IPS DF 19.7 (cell line): ENCODE measurements around the gene CNTD1.

ENCODE experiments used
- DNase-seq: peaks from one replicate; pipeline ENCODE4 v3.0.0-alpha.2; 2013; ENCODE audit warnings: low read depth, low spot score

Gene CNTD1

DNA sequence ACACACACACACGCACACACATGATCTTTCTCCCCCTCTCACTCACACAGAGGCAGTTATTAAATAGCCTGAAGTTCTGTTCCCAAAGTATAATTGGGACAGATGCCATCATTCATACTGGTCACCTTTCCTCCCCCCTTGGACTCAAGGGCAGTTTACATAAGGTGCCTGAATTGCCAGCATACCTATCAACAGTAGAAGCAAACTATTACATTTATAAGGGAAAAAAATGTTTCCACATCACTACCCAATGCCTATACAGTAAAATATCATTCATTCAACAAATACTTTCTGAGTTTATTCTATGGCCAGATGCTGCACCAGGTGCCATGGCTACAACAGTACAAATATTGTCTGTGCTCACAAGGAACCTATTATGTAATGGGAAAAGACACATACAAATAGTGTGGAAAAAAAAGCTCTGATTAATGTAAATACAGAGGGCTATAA lies 6.3 kb downstream of the CNTD1 start:
- DNase-seq: no peak

DNA sequence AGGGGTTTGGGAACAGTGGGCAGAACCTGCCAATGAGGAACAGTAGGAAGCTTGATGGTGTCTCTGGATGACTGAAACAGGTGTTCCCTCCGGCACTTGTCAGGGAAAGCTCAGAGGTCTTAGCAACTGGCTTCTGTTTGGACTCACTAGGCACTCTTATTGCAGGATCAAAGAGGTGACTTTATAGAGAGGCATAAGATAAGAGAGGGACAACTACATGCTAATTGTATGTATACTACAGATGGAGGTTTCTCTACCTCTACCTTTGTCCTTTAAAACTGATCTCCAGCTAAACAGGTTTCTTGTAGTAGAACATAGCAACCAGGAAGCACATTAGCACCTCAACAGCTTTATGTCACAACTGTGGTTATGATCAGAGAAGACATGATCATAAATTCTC lies 7.6 kb downstream of the CNTD1 start:
- DNase-seq: no peak

DNA sequence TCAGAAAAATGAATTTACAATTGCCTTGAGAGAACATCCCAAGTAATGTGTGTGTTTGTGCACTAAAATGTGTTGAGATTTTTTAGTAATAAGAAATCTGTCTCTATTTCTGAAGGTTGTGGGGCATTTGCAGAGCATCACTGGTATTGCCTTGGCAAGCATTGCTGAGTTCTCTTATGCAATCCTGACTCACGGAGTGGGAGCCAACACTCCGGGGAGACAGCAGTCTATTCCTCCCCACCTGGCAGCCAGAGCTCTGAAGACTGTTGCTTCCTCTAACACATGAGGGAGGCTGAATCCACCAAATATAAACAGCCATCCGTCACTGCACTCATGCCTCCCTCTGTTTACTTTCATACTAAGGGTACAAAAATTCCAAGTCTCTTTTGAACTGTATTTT lies 10.6 kb downstream of the CNTD1 start:
- DNase-seq: no peak

DNA sequence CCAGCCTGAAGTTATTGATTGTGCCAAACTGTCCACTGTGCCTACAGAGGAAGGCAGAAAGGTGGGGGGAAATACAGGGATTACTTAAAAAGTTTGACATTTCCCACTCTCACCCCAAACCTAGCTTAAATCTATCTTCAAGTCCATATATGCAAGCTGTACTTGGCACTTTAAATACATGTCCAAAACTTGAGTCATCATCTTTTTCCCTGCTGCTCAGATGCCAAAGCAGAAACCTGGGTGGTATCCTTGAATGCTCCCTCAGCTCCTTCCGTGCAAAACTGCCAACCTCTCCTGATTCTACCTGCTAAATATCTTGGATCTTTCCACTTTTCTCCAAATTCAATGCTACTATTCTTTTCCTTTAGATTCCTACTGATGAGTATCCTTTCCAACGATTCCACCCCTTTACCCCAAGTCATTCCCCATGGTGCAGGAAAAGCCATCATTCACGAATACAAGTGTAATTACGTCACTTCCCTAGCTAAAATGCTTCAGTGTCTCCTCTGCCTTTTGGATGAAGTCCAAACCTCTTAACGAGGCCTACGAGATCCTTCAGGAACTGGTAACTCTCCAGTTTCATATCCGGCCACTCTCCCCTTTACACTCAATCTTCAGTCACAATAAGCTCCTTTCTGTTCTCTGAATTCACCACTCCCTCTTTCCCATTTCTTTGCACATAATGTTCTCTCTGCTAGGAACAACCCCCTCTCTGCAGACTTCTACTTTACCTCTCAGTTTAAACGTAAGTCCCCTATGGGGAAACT lies 16.2 kb downstream of the CNTD1 start:
- DNase-seq: no peak

DNA sequence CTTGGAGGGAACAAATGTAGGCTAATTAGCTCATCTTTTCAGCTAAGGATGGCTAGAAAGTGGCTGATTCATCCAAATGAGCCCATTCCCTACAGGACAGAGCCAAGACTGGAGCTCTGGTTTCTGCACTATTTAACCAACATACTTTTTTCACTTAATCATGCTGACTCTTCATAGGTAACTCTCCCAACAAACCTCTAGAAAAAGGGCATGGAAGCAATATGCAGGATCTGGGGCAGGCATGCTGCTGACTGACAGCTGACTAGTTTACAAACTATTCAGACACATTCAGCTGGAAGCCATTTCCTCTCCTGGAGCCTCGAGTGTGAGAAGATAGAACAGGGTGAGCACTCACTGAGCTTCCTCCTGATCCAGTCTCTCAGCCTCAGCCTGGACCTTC lies 19.2 kb downstream of the CNTD1 start:
- DNase-seq: no peak

DNA sequence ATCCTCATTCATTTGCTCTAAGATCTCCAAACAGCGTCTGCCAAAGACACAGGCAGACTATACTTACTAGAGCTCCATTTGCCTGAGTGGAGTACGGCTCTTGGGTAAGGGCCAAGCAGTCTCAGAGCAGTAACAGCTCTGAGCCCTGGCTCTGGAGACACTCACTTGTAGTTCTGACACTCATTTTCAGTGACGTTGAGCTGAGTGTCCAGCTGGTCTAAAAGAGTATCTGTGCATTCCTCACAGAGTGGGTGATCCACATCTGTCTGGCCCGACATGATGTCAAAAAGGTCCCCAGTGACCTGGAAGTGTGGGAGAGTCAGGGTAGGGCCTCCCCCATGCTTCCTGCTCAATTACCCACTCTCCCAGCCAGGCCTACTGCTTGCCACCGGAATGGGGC lies 19.7 kb downstream of the CNTD1 start:
- no peak for DNase-seq

DNA sequence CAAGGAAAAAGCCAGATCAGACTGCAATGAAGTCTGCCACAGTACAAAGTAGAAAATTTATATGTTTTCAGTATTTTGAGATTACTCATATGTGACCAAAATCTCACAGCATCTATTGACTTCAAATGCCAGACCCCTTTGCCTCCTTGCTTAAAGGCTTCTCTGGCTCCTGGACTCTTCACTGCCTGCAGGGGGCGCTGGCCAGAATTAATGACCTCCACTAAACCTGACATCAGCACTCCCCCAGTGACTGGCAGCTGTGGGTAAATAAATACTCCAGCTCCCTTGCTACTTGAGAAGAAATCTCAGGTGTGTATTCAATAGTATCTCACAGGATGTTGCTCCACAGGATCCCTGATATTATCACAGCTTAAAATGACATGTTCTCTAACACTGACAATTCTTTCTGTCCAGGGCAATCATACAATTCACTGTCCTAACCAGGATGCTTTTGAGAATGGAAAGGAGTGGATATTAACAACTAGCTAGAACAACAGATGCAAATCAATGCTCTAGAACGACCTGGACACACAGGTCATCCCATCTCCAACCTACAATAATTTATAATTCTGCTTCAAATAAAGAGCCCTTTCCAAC lies 21.4 kb downstream of the CNTD1 start:
- no peak for DNase-seq

DNA sequence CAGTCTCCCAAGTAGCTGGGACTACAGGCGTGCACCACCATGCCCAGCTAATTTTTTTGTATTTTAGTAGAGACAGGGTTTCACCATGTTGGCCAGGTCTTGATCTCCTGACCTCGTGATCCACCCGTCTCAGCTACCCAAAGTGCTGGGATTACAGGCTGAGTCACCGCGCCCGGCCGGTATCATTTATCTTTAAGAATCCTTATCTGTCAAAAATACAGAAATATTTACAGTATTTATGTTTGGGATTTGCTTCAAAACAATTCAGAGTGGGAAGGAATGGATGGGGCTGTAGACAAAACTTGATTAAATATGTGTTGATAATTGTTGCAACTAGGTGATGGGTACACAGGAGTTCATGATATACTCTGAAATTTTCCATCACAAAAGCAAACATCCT lies 22.5 kb downstream of the CNTD1 start:
- DNase-seq: no peak

DNA sequence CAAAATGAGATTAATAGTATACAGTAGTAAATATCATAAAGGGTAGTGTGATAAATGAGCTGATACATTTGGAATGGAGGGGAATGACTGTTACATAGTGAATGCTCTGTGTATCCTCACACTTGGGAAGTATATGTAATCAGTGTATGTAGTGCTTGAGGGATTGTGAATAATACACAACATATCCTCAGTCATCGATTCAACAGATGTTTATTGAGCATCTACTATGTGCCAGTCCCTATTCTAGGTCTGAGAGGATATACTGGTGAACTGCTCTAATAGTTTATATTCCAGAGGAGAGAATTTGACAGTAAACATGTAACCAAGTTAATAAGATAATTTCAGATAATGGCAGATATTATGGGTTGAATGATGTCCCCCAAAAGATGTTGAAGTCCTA lies 28.8 kb downstream of the CNTD1 start:
- DNase-seq: no peak

DNA sequence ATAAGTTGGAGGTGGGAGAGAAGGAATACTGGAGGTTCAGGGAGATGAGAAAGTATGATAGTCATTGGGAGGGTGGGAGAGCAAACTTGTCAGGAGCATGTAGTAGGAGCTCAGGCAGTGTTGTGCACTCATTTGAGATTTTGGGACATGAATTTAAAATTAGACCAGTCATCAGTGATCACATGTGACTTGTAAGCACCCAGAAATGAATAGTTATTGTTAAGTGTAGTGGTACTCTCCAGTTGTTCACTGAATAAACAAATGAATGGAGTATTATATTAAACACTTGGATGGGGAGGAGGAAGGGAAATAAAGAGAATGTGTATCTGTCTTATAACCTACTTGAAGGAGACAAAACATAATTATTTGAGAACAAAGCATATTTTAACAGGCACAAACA lies 32.3 kb downstream of the CNTD1 start:
- DNase-seq: no peak

DNA sequence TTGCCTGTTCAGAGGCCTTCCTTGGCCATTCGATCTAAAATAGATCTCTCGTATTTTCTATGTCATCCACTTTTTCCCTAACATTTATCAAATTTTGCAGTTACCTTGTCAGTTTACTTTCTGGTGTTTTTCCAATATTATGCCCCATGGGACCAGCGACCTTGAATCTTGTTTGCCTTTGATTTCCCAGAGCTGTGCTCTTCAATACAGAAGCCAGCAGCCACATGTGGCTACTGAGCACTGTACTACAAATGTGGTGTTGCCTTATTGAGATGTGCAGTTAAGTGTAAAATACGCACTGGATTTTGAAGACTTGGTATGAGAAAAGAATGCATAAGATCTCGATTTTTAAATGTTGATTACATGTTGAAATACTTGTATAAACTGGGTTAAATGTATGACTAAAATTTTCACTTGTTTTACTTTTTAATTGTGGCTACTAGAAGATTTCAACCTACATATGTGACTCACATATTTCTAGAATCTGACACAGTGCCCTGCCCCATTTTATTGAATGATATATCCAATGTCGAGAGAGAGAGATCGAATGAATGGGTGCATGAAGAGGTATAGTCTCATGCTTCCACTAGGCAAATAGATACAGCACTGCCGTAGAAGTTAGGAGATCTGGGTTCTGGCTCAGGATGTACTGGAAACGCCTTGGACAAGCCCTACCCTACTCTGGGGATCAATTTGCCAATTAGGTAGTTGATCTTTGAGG lies 33.7 kb downstream of the CNTD1 start:
- DNase-seq: no peak

DNA sequence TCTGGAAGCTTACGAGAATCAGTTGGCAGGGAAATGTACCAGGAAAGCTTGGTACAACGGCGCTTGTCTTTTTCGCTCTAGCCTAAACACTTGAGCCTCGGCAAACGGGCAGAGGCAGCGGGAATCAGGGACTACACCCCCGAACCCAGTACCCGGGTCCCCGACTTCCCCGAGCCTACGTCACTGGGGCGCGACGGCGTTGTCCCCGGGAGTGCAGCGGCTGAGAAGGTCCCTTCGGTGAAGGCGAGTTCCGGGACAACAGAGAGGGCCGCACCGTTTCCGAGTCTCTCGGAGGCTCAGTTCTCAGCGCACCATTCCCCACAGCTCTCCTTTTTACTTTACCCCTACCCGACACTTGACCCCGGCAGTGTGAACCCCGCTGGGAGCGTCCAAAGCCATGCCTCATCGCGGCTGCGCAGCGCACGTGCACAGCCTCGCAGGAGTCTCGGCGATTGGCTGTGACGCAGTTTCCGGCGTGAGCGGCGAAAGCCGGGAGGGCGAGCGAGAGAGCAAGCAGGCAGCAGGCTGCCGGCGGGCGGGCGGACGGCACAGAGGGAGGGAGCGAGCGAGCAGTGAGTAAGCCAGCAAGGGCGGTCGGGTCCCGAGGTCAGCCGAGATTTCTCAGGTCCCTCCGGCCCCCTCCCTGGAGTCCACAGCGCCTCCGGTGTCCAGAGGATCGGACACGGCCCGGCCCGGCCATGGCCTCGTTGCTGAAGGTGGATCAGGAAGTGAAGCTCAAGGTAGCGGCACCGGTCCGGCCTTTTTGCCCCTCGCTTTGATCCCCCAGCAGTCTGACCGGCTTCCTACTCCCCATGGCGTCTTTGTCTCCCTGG lies 34.5 kb downstream of the CNTD1 start, which contains the start of gene PSME3:
Gene PSME3, plus strand, starts transcription at position 464 of the 833 bp plus-strand sequence. Its CDS starts 235 bp downstream, at position 699.
- peak; percentile 74 for DNase-seq

DNA sequence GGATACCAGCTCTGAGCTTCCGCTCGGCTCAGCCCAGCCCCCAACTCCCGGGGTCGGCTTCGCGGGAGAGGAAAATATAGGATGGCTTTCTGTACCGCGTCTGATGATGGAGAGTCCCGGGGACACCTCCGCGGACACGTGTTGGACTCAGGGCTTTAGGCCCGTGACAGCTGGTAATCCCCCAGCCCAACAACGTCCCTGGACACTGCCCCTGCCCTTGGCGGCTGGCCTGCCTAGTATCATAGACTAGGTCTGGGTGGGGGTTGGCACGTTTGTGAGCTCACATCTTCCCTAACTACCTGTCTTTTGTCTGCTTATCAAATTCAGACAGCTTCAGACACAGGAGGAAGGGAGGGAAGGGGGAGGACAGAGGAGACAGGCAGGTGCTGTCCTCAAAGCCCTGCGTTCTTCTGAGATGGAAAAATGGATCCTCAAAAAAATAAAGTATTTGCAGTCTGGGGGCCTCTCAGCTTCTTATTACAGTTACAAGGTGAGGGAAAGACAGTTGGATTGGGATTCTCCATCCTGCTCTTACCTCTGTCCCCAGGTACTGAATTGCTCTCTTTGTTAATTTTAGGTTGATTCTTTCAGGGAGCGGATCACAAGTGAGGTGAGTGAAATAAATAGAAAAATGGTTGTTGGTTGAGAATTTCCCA lies 35.2 kb downstream of the CNTD1 start:
- DNase-seq: no peak

DNA sequence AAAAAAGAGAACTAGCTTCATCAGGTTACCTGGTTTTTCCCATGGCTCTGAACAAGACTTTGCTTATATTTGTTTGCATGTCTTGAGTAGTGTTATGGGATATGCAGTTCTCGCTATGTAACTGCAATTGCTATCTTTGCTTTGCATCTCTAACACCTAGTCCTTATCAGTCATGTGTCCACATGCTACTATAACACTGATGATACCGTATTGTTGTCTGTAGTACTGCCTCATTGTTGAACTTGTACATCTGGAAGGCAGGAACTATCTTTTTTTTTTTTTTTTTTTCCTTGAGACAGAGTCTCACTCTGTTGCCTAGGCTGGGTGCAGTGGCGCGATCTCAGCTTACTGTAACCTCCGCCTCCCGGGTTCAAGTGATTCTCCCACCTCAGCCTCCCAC lies 37.1 kb downstream of the CNTD1 start:
- no peak for DNase-seq

DNA sequence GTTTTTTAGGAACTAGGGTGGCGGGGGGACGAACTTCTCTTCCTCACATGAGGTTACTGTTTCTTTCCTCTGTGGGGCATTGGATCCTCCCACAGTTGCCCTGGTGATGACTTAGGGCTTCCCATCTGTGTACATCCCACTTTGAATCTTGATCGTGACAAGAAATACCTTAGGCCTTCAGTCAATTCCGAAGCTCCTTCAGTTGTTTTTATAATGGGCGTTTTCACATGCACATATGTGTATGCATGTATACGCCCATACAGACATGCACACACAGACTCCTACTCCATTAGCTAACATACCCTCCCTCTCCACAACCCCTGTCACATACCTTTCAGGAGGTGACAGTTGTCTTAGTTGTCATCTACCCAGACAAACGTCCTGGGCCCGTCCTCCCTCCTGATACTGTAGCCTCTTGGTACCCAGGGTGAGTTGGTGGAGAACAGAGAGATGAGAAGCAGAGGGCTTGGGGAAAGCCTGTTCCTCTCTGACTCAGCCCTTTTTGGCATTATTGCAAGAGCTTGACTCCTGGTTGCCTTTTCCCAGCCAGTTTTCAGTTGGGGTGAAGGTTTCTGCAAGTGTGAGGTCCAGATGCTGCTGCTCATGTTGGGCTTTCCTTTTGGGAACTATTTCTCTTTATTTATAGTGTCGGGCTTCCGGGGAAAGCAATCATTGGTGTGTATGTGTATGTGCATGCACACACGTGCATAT lies 43.5 kb downstream of the CNTD1 start:
- DNase-seq: no peak

DNA sequence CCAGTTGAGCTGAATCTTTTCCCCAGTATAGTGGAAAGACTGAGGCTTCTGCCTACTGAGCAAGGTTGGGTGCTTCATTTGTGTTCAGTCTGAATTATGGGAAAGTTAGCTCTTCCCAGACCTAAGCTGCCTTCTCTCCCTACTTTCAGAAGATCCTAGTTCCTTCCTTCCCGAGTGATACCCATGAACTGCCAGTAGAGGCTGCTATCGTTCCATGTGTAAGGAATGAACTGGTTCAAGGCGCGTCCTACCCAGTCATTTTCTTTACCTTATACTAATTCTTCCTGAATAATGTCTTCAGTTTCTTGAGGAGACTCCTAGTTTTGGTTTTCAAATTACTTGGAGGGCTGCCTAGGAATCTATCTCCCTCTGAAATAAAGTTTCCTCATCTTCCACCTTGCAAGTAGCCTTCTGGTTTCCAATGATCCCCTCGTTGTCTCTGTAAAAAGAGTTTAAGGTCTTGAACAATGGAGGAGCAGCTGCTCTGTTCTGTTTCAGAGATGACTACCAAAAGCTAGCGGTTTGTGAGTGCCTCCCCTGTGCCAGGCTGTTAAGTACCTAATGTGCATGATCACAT lies 44.8 kb downstream of the CNTD1 start:
- no peak for DNase-seq

DNA sequence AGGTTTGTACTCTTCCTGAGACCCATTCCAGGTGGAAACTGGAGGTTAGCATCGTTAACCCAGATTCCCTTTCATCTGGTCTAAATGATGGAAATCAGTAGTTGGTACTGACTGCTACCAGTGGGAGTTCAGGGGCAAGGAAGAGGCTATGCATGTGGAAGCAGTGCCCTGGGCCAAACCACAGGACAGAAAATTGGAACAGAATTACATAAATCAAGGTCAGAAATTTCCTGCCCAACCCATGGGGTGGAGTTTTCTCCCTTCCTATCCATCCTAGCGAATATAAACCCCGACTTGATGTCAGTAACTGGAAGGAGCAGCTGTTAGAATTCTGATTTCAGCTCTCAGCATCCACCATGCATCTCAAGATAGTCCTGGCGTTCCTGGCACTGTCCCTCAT lies 45.6 kb downstream of the CNTD1 start, which contains the start of gene AOC2:
Gene AOC2, plus strand, starts transcription at position 310 of the 400 bp plus-strand sequence. Its CDS starts 47 bp downstream, at position 357.
- no peak for DNase-seq

DNA sequence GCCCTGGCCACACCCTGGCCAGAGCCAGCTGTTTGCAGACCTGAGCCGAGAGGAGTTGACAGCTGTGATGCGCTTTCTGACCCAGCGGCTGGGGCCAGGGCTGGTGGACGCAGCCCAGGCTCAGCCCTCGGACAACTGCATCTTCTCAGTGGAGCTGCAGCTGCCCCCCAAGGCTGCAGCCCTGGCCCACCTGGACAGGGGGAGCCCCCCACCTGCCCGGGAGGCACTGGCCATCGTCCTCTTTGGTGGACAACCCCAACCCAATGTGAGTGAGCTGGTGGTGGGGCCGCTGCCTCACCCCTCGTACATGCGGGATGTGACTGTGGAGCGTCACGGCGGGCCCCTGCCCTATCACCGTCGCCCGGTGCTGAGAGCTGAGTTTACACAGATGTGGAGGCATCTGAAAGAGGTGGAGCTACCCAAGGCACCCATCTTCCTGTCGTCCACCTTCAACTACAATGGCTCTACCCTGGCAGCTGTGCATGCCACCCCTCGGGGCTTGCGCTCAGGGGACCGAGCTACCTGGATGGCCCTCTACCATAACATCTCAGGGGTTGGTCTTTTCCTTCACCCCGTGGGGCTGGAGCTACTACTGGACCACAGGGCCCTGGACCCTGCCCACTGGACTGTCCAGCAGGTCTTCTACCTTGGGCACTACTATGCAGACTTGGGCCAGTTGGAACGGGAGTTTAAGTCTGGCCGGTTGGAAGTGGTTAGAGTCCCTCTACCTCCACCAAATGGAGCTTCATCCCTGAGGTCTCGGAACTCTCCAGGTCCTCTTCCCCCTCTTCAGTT lies 46.3 kb downstream of the CNTD1 start:
- DNase-seq: no peak

DNA sequence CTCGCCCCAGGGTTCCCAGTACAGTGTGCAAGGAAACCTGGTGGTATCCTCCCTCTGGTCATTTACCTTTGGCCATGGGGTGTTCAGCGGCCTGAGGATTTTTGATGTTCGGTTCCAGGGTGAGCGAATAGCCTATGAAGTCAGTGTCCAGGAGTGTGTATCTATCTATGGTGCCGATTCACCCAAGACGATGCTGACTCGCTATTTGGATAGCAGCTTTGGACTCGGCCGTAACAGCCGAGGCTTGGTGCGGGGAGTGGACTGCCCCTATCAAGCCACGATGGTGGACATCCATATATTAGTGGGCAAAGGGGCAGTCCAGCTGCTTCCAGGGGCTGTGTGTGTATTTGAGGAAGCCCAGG lies 46.9 kb downstream of the CNTD1 start:
- no peak for DNase-seq
